DND-41 (cell line): ENCODE results near the gene DAGLA.

Source experiments
- EZH2 ChIP-seq: IDR thresholded peaks from 3 replicates; pipeline ENCODE4 v1.6.1; 2012; ENCODE audit warnings: borderline replicate concordance, low read depth, mild to moderate bottlenecking, moderate library complexity, low read length, inconsistent platforms; ENCODE audit not compliant: severe bottlenecking
- TF ChIP-seq, protein P1 (sequence below): IDR thresholded peaks from 2 replicates; pipeline ENCODE4 v1.5.1; 2012; ENCODE audit warnings: borderline replicate concordance, low read length, moderate library complexity, mild to moderate bottlenecking; ENCODE audit not compliant: poor library complexity, severe bottlenecking; ENCODE audit errors: extremely low read depth

DNA sequence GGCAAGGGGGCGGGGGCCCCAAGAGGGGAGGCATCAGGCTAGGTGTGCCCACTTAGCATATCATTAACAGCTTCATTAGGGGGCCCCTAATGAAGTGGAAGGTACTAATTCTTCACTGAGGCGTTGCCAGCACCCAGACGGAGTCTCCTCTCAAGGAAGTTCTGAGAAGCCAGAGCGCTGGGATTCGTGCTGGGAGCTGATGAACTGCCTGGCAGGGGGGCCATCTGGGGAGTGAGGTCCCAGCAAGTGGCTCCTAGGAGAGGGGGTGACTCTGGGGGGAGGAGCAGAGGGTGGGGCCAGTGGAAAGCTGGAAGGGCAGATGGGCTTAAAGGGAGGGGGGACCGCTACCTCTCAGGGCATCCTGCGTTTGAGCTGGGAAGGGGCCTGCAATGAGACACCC is 29.8 kb downstream of the DAGLA start:
- TF ChIP-seq, protein P1, sequence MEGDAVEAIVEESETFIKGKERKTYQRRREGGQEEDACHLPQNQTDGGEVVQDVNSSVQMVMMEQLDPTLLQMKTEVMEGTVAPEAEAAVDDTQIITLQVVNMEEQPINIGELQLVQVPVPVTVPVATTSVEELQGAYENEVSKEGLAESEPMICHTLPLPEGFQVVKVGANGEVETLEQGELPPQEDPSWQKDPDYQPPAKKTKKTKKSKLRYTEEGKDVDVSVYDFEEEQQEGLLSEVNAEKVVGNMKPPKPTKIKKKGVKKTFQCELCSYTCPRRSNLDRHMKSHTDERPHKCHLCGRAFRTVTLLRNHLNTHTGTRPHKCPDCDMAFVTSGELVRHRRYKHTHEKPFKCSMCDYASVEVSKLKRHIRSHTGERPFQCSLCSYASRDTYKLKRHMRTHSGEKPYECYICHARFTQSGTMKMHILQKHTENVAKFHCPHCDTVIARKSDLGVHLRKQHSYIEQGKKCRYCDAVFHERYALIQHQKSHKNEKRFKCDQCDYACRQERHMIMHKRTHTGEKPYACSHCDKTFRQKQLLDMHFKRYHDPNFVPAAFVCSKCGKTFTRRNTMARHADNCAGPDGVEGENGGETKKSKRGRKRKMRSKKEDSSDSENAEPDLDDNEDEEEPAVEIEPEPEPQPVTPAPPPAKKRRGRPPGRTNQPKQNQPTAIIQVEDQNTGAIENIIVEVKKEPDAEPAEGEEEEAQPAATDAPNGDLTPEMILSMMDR, result no peak
- no peak for TF ChIP-seq EZH2
